ENCODE data around the gene SMU1. TPM values are rescaled to one million over a fixed set of nuclear protein-coding genes. Genes with fewer than 3 reads are reported as not detected.
"Not testable (repeated sequence)": the region's sequence is repeated elsewhere in the genome, so short reads cannot be mapped to it uniquely, and the experiment has no call there.

SMU1 gene
- polyA plus RNA-seq, 5 donors, result 22.5 to 29.4 (median 26.3) TPM

GRCh38 chr9:33017283-33018041 is 59.0 kb downstream of the SMU1 start:
- DNase-seq, result no peak

DNA sequence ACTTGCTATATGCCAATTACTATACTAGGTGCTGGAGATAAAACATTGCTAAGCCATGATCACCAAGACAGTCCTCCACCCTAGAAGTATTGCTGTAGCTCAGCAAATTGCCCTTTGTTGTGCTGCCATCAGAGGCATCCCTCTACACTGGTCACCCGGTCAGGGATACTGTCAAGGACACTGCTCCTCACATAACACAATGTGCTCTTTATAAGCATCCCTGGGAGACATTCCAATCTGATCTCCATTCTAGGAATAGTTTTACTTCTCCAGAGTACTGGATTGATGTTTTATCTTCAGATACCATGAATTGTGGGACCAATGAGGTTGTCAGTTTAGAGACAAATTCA is 61.8 kb downstream of the SMU1 start:
- DNase-seq, result no peak

DNA sequence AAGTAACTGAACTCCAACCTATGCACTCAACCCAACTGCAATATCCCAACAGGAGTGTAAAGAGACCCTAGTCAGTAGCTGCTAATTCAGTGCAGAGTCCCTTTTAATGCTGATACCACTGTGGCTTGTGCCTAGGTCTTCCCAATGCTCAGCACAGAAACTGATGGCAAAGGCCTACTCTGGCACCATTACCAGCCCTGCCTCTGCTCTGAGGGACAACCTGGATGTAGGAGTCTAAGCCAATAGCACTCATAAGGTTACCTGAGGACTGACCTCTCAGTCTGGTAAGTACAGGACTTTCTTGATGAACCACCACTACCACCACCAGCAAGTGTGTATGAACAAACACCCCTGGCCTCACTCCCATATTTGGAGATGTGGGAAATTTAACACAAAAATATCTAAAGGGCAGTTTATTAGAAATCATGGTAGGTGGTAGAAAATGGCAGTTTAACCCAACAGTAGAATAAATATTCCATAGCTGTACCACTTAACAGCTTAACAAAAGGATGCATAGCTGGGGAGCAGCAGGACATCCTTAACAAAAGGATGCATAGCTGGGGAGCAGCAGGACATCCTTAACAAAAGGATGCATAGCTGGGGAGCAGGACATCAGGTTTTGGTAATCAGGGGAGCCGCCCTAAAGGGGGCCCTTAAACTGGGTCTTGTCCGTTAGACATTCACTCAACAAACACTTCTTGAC is 62.4 kb downstream of the SMU1 start:
- DNase-seq, result no peak

DNA sequence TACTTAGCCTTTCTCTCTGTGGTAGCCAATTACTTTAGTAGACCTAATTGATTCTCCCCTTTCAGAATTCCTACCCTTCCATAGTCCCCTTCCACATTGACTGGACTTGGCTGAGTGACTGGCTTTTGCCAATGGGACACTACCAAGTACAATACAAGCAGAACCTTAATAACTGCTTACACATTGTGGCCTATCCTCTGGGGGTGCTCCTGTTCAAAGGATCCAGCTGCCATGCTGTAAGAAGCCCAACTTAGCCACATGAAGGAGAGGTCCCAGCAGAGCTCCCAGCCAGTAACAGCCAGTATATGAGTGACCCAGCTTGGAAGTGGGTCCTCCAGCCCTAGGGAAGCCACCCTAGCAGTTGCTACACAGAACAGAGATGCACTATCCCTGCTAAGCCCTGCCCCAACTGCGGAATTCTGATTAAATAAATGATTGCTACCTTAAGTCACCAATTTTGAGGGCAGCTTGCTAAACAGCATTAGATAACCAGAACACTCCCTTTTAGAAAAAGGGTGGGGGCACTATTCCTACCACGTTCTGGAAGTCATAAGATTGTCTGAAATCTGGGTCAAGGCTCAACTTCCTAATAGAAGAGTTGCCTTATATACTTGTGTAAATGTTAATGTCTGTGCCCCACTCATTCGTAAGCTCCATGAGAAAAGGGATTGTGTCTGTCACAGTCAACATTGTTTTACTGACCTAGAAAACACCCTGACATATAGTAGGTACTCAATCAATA is 64.0 kb downstream of the SMU1 start:
- no peak for DNase-seq

GRCh38 chr9:33011831-33012230 is 64.6 kb downstream of the SMU1 start:
- DNase-seq, result no peak

DNA sequence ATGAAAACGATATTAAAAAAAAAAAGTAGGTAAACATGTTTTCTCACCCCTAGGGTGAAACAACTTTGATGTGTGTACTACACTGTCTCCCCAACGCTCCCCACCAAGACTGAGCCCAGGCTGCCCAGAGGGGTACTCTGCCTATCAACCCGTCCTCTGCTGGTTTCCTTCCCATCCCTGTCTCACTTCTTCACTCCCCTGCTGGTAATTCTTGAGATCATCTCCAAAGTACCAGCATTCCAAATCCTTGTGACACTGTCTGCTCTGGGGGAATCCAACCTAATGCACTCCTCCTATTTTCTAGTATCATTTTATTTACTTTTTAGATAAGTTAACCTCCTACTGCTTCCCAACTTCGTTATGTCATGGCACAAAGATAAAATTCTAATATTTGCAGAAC is 68.7 kb downstream of the SMU1 start:
- no peak for DNase-seq

GRCh38 chr9:33005335-33005734 is 71.1 kb downstream of the SMU1 start:
- DNase-seq, result not testable (repeated sequence)

DNA sequence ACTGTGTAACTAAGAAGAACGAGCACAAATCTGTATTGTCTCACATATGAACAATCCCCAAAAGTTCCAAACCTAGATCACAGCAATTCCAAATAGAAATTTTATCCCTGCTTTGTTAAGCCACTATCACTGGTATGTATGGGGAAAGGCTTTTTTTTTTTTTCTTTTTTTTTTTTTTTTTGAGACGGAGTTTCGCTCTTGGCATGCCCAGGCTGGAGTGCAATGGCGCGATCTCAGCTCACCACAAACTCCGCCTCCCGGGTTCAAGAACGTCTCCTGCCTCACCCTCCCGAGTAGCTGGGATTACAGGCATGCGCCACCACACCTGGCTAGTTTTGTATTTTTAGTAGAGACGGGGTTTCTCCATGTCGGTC is 75.8 kb downstream of the SMU1 start:
- DNase-seq, result not testable (repeated sequence)

DNA sequence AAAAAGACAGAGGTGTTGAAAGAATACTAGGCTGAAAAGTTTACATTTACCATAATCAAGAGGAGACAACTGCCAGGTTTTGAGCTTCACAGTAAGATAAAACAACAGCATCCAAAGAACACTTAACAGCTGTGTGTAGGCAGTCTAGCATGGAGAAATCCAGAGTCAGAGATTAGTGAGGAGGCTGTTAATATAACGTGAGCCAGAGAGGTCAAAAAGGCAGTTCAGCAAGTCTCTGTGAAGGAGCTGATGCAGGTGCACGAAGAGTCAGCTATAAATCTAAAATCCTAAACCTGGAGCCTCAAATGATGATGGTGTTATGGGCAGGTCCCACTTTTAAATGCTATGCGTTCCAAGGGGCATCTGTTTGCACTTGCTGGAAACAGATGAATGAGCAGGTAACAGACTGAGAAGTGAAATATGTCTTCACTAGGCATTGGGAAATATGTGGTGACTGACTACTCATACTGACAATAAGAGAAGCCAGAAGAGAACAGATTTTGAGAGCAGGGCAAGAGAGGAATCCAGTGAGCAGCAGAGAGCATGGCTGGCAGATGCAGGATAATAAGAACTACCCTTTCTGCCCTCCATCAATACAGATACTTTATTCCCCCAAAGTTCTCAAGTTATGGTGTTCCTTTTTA is 83.8 kb downstream of the SMU1 start:
- no peak for DNase-seq

DNA sequence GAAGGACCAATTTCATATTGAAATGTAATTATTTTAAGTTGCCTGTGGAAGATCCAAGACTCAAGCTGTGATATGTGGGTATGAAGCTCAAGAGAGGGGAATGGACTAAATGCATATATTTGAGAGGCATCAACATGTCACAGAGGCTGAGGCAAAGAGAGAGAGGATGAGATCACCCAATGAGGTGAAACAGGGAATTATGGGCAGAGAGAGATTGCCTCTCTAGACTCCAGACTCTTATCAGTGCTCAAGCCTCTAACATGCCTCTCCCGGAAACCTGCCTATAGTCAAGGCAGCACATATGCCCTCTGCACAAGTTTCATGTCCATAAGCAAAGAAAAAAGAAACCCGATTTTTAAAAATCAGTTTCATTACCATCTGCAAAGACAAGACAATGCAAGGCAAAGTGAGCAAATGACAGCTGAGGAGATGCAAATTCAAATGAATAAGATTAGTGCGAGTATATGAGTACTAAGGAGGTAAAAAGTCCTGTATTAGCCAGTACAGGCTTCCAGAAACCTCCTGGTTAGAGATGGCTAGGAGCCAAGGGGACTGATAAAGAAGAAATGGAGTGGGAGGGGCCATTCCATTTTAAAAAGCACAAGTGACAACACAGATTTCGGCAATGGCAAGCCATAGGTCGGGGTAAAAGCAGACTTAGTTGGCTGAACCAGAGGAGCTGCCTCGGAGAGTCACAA is 84.4 kb downstream of the SMU1 start:
- no peak for DNase-seq

Other genes starting within 250 kb of the SMU1 start
- gene APTX, start 75.0 kb downstream of the SMU1 start, polyA plus RNA-seq (ENCODE audit: insufficient read depth in 1 of 5, insufficient read length in 5 of 5, low replicate concordance in 1 of 5), result 10 to 100 TPM; 39.8 to 47.2 (median 46.6) TPM
- gene DNAJA1, start 51.4 kb downstream of the SMU1 start, polyA plus RNA-seq (ENCODE audit: insufficient read depth in 1 of 5, insufficient read length in 5 of 5, low replicate concordance in 1 of 5), result 100 to 1,000 TPM; 183 to 231 (median 207) TPM
- 10 to 100 TPM; 63.7 to 81.6 (median 67.9) TPM for gene B4GALT1, start 90.7 kb upstream of the SMU1 start, polyA plus RNA-seq (ENCODE audit: insufficient read depth in 1 of 5, insufficient read length in 5 of 5, low replicate concordance in 1 of 5)
- gene SPINK4, start 163.5 kb upstream of the SMU1 start, polyA plus RNA-seq (ENCODE audit: insufficient read depth in 1 of 5, insufficient read length in 5 of 5, low replicate concordance in 1 of 5), result not detected
- 10 to 100 TPM; 50.6 to 72.9 (median 54.2) TPM for gene BAG1, start 188.0 kb upstream of the SMU1 start, polyA plus RNA-seq (ENCODE audit: insufficient read depth in 1 of 5, insufficient read length in 5 of 5, low replicate concordance in 1 of 5)
- gene CHMP5, start 188.4 kb upstream of the SMU1 start, polyA plus RNA-seq (ENCODE audit: insufficient read depth in 1 of 5, insufficient read length in 5 of 5, low replicate concordance in 1 of 5), result 100 to 1,000 TPM in 3 of 5 donors, 10 to 100 TPM in 2; 91.8 to 123 (median 116) TPM
- 10 to 100 TPM; 29.9 to 40.3 (median 35.1) TPM for gene NFX1, start 213.8 kb upstream of the SMU1 start, polyA plus RNA-seq (ENCODE audit: insufficient read depth in 1 of 5, insufficient read length in 5 of 5, low replicate concordance in 1 of 5)

All from right lung (tissue), 5 donors.